Panc1 (cell line): ENCODE results near the gene PAPOLG.

Experiments used
- POLR2AphosphoS5 ChIP-seq: IDR thresholded peaks from 2 replicates; pipeline ENCODE4 v1.6.1; 2012; ENCODE audit warnings: mild to moderate bottlenecking, low read depth, low read length, moderate library complexity
- TF ChIP-seq, protein P1 (sequence below): fragments of 450-650 bp; IDR thresholded peaks from 2 replicates; pipeline ENCODE4 v1.5.1; 2017; ENCODE audit warnings: mild to moderate bottlenecking

DNA sequence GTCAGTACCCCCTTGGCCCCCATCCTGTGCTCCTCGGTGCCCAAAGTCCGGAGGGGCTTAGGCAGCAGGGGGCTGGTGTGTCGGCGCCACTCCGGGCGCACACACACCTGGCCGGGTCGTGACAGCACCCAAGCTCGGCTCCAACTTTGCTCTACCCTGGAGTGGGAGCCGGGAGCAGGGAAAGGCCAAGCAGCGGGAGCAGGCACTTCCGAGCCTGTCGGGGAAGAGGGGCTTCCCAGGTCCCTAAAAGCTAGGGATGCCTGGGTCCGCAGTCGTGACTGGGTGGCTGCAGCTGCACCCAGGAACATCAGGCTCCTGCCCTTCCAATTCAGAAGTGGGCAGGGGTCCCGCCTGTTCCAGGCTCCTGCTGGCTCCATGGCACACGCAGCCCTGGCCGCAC, 48.4 kb downstream of the PAPOLG start:
- TF ChIP-seq, protein P1, sequence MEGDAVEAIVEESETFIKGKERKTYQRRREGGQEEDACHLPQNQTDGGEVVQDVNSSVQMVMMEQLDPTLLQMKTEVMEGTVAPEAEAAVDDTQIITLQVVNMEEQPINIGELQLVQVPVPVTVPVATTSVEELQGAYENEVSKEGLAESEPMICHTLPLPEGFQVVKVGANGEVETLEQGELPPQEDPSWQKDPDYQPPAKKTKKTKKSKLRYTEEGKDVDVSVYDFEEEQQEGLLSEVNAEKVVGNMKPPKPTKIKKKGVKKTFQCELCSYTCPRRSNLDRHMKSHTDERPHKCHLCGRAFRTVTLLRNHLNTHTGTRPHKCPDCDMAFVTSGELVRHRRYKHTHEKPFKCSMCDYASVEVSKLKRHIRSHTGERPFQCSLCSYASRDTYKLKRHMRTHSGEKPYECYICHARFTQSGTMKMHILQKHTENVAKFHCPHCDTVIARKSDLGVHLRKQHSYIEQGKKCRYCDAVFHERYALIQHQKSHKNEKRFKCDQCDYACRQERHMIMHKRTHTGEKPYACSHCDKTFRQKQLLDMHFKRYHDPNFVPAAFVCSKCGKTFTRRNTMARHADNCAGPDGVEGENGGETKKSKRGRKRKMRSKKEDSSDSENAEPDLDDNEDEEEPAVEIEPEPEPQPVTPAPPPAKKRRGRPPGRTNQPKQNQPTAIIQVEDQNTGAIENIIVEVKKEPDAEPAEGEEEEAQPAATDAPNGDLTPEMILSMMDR = no peak
- no peak for TF ChIP-seq POLR2AphosphoS5
